Hindlimb muscle (tissue), 1 donor: Measurements from ENCODE around the gene BFAR. TPM values are rescaled to one million over a fixed set of nuclear protein-coding genes. Genes with fewer than 3 reads are reported as not detected.
"Not testable (repeated sequence)": the region's sequence is repeated elsewhere in the genome, so short reads cannot be mapped to it uniquely, and the experiment has no call there.

Source experiments
- DNase-seq: peaks from one replicate; pipeline ENCODE4 v3.0.0-alpha.2; 2013
- polyA plus RNA-seq: library from polyadenylated mRNA; unstranded; fragments of 120-200 nt; gene quantifications from one replicate; pipeline ENCODE4 v1.2.1, GENCODE V29; 2013; ENCODE audit not compliant: insufficient read length

The BFAR gene
- polyA plus RNA-seq, 1 donor = 47.1 TPM

DNA sequence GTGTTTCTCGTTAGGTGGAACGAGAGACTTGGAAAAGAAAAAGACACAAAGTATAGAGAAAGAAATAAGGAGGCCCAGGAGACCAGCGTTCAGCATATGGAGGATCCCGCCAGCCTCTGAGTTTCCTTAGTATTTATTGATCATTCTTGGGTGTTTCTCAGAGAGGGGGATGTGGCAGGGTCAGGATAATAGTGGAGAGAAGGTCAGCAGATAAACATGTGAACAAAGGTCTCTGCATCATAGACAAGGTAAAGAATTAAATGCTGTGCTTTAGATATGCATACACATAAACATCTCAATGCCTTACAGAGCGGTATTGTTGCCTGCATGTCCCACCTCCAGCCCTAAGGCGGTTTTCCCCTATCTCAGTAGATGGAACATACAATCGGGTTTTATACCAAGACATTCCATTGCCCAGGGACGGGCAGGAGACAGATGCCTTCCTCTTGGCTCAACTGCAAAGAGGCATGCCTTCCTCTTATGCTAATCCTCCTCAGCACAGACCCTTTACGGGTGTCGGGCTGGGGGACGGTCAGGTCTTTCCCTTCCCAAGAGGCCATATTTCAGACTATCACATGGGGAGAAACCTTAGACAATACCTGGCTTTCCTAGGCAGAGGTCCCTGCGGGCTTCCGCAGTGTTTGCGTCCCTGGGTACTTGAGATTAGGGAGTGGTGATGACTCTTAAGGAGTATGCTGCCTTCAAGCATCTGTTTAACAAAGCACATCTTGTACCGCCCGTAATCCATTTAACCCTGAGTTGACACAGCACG lies 3.6 kb downstream of the BFAR start:
- DNase-seq = not testable (repeated sequence)

DNA sequence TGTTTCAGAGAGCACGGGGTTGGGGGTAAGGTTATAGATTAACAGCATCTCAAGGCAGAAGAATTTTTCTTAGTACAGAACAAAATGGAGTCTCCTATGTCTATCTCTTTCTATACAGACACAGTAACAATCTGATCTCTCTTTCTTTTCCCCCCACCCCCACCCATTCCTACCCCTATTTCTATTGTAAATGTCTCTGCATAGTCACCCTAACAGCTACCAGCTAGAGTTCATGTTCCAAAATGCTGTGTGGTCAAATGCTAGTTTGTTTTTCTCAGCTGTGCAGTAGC lies 4.1 kb downstream of the BFAR start:
- DNase-seq = not testable (repeated sequence)

DNA sequence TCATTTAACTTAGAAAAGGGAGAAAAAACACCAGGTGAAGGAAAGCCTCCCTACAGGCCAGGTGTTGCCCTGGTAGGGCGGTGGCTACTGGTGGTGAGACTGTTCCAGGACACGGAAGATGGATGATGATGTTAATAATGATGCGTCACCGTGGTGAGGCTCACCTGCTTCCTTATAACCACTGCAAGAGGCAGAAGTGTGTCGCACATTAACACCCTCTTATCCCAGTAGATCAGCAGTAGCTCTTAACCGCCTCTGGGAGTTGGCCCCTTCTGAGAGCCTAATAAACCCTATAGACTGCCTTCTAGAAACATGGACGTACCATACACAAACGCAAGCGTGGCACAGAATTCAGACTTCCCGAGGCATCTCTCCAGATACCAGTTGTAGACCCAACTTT lies 7.8 kb downstream of the BFAR start:
- DNase-seq = no peak

DNA sequence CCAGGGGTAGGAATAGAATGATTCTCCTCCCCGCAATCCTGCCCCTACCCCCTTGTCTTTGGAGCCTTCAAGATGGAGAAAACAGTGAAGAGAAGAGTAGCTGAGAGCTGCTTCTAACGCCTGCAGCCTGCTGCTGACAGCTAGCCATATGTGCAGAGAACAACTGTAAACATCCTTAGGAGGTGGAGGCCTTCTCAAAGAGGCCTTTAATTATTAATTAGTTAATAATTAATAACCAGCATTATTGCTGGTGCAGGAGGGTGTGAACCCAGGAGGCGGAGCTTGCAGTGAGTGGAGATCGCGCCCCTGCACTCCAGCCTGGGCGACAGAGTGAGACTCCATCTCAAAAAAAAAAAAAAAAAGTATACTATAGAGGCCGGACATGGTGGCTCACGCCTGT lies 8.5 kb downstream of the BFAR start:
- DNase-seq = no peak

DNA sequence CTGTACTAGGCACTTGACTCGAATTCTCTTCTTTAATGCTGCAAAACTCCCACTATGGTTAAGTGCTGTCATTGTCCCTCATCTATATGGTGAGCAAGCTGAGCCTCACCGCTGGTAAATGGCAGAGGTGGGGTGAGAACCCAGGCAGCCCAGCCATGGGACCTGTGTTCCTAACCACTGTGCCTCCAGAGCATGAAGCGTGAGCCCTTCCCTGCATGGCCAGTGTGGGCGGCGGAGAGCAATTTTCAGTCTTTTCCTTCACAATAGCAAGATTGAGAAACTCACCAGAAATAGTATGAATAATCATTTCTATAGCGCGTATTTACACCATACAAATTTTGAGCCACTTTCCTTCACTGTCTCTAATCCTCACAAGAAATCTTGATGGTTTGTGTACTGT lies 9.2 kb downstream of the BFAR start:
- no peak for DNase-seq

DNA sequence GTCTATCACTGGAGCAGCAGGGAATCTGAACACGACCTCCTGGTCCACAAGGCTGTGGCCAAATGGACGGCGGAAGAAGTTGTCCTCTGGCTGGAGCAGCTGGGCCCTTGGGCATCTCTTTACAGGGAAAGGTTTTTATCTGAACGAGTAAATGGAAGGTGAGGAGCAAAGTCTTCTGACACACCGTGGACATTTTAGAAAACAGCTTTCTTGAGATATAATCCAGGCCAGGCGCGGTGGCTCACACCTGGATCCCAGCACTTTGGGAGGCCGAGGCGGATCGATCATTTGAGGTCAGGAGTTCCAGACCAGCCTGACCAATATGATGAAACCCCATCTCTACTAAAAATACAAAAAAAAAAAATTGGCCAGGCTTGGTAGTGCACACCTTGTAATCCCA lies 17.1 kb downstream of the BFAR start:
- DNase-seq = no peak

DNA sequence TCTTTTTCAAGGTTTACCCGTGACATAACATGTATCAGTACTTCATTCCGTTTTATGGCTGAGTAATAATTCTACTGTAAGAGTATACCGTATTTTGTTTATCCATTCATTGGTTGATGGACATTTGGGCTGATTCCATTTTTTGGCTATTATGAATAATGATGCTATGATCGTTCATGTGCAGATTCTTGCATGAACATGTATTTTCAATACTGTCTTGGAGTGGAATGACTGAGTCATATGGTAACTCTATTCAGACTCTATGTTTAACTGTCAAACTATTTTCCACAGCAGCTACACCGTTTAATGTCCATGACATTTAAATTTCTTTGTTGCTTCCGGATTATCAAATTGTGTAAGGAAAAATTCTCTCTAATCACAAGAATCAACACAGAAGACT lies 17.9 kb downstream of the BFAR start:
- DNase-seq = no peak

DNA sequence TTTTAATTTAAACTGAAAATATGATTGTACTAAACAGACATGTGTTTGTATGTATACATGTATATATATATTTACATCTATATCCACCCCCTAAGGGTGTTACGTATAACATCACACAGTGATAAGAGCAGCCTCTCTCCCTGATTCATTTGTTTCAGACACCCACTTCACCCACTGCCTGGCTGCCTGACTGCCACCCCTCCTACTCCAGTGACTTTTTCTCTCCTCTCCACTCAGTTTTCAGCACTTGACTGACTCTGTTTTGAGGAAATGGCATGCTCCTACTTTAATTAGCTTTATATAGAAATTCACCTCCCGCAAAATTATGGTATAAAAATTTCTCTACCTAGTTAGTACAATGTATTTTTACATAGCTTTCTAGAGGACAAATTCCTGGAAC lies 20.0 kb downstream of the BFAR start:
- no peak for DNase-seq

DNA sequence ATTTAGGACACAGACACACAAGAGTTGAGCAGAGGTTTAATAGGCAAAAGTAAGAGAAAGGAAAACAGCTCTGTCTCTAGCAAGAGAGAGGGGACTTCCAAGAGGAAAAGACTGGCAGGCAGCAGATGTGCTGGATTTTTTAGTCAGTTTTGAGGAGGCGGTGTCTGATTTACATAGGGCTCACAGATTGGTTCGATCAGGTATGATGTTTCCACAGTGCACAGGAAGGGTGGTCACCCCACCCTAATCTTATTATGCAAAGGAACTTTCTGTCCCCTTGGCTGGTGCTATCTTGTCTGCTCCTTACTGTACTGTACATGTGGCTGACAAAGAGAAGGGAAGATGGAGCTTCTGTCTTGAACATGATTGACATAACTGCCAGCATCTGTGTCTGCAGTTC lies 25.3 kb downstream of the BFAR start:
- DNase-seq = no peak

DNA sequence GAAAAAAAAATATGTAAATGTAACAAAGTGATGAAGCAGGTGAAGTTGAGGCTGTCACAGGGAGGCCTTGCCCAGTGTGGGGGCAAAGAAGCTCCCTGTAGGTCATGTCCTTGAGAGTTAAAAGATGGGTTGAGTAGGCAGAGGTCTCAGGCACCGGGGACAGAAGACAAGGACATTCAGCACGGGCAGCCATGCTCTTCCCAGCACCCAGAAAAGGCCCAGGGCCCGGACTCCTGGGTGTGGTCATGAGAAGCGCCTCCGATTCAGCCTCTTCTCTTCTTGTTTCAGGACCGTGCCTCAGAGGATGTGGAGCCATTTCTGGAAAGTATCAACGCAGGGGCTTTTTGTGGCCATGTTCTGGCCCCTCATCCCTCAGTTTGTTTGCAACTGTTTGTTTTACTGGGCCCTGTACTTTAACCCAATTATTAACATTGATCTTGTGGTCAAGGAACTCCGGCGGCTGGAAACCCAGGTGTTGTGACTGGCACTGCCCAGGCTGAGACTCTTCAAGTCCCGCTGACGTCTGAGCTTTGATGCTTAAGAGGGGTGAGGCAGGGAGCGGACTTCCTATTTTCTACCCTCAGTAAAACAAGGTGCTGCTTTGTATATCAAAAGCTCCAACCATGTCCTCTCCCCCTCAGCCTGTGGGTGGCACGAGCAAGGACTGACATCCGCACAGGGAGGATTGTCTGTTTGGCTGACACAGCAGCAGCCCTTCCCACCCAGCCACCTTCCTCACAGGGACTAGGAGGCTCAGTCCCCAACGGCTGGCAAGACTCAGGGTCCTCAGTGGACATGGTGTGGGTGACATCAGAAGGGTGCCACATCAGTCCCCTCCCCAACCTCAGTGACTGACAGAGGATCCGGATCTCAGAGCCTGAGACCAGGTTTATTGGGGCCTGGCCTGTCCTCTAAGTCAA lies 34.9 kb downstream of the BFAR start:
- no peak for DNase-seq

DNA sequence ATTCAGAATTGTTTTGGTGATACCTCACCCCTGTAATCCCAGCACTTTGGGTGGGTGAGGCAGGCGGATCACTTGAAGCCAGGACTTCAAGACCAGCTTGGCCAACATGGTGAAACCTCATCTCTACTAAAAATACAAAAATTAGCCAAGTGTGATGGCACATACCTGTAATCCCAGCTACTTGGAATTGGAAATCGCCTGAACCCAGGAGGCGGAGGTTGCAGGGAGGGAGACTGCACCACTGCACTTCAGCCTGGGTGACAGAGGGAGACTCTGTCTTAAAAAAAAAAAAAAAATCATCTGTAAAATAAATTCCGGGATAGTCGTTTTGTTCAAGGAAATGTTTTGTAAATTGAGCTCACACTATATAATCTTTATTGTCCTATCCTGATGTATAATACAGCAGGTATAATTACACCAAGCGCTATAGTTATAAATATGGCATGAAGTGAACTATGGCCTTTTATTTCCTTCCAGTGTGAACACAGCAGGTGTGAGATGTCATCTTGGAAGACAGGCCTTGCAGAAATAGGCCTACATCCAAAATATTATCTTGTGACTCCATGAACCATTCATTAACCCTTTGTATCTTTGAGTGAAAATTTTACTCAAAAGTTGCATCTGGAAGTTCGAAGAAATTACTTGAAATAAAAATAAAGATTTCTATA lies 35.9 kb downstream of the BFAR start:
- no peak for DNase-seq

DNA sequence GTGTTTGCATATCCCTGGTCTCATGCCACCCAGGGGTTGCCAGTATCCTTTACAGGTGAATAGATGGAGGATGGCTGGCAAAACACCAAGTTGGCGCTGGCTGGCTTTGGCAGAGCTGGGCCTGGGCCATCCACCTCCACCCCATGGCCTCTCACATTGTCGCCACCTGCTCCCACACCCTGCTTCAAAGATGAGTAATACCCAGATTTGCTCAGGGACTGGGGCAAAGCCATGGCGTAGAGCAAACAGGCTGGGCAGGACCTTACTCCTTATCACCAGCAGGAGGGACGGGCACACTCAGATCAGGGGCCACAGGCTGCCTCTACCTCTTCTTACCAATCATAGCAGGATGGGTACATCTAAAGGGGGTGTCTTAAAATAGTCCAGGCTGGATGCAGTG lies 37.0 kb downstream of the BFAR start:
- DNase-seq = no peak

DNA sequence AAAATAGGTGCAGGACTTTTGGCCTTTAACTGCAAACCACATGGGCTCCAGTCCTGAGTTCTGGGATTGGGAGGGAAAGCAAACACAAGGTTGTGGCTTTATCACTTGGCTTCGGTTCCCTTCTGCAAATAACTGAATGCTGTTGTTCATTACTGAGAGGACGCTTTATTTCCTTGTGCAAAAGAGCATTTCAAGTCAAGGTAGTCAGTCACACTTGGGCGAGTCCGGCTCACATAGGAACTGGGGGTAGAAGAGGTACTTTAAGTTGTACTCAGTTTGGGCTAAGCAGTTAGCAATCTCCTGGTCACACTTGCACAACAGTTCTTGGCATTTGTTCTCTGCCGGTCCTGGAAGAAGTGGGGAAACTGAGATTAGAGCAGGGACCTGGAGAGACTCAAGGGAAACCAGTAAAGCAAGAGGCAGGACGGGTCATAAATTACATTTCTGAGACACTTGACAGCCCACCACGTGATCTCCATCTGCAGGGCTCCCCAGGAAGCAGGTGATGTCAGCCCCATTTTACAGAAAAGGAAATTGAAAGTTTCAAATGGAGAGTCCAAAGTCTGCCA lies 39.7 kb downstream of the BFAR start:
- no peak for DNase-seq

DNA sequence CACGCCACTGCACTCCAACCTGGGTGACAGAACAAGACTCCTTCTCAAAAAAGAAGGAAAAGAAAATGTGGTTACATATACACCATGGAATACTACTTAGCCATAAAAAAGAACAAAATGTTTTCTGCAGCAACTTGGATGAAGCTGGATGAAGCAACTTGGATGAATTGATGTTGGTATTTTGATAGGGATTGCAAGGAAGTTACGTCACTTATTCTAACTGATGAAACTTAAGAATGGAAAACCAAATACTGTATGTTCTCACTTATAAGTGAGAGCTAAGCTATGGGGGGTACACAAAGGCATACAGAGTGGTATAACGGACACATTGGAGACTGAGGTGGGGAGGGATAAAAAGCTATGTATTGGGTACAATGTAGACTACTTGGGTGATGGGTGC lies 43.9 kb downstream of the BFAR start:
- DNase-seq = no peak

DNA sequence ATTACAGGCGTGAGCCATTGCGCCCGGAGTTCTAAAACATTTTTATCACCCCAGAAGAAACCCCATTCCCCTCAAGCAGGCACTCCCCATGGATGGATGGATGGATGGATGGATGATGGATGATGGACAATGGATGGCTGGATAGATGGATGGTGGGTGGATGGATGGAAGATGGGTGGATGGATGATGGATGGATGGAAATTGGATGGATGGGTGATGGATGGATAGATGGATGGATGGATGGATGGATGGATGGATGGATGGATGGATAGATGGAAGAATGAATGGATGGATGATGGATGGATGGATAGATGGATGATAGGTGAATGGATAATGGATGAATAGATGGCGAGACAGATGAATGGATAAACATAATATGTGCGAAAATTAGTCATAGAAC lies 44.9 kb downstream of the BFAR start:
- DNase-seq = no peak

DNA sequence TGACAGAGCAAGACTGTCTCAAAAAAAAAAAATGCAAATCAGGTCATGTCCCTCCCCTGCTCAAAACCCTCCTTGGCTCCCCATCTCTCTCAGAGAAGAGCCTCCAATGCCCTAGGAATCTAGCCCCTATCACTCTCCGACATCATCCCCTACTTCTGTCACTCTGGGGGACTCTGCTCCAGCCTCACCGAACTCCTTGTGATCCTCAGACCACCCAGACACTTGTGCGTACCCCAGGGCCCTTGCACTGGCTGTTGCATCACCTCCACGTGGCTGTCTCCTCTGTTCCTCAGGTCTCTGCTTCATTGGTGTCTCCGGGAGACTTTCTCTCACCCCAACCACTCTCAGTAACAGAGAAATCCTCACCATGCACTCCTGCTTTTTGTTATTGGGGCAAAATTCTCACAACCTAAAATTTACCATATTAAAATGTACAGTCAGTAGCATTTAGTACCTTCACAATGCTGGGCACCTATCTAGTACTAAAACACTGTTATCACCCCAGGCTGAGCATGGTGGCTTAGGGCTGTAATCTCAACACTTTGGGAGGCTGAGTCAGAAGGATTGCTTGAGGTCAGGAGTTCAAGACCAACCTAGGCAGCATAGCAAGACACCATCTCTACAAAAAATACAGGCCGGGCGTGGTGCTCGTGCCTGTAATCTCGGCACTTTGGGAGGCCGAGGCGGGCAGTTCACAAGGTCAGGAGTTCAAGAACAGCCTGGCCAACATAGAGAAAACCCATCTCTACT lies 46.2 kb downstream of the BFAR start:
- no peak for DNase-seq

DNA sequence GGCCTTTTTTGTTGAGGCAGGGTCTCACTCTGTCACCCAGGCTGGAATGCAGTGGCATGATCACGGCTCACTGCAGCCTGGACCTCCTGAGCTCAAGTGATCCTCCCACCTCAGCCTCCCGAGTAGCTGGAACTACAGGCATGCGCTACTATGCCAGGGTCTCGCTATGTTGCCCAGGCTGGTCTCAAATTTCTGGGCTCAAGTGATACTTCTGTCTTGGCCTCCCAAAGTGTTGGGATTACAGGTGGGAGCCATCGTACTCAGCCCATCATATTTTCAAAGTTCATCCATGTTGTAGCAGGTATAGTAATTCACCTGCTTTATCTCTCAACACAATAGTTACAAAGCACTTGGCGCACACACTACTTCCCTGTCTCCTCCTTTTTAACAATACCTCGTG lies 47.6 kb downstream of the BFAR start:
- DNase-seq = not testable (repeated sequence)

DNA sequence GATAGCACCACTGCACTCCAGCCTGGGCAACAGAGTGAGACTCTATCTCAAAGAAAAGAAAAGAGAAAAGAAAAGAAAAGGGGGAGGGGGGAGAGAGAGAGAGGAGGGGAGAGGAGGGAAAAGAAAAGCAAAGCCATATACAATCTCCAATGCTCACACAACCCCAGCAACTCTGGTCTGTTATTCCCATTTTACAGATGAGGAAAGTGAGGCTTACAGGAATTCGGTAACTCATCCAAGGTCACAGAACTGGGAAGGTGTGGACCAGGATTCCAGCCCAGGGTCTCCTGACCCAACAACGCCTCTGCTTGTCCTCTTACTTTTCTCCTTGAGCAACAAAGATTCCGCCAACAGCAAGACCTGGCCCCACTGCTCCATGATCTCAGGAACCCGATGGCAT lies 48.4 kb downstream of the BFAR start:
- DNase-seq = no peak

DNA sequence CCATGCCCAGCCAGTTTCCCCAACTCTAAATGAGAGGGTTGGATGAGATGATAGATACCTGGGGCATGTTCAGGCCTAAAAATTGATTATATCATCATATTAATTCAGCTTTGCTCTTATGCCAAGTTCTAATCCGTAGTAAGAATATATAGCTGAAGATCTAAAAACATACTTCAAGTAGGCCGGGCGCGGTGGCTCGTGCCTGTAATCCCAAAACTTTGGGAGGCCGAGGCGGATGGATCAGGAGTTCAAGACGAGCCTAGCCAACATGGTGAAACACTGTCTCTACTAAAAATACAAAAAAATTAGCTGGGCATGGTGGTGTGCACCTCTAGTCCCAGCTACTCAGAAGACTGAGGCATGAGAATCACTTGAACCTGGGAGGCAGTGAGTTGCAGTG lies 49.4 kb downstream of the BFAR start:
- DNase-seq = no peak

DNA sequence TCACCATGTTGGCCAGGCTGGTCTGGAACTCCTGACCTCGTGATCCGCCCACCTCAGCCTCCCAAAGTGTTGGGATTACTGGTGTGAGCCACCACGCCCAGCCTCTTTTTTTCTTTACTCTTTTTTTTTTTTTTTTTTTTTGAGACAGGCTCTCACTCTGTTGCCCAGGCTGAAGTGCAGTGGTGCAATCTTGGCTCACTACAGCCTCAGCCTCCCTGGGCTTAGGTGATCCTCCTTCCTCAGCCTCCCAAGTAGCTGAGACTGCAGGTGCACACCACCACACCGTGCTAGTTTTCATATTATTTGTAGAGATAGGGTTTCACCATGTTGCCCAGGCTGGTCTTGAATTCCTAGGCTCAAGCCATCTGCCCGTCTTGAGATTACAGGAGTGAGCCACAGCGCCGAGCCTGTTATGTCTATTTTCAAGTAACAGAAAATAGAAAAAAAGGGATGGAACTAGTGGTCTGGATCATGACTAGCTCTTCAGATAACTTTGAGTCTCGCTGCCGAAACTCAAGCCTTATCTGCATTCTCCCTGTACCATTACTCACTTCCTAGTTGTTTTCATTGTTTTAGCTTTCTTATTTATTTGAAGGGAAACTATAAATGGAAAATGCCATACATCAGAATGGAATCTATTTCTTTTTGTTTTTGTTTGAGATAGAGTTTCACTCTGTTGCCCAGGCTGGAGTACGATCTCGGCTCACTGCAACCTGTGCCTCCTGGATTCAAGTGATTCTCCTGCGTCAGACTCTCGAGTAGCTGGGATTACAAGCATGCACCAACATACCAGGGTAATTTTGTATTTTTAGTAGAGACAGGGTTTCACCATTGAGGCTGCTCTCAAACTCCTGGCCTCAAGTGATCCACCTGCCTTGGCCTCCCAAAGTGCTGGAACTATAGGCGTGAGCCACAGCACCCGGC lies 53.4 kb downstream of the BFAR start:
- not testable (repeated sequence) for DNase-seq

DNA sequence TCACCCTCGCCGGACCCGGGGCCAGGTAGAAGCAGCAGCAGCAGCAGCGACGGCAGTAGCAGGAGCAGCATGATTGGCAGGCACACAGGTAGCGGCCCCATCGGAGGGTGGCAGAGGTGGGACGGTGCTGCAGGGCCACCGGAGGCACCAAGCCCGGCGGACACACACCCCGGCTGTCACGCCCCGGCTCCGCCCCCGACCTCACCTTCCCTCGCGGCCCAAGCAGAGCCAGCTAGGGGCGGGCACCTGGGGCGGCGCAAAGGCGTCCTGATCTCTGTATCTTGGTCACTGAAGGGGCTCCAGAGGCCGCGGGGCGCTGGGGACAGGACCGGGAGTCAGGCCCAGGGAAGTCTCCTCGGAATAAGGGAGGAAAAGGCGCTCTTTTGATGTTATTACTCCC lies 61.4 kb downstream of the BFAR start, which contains the start of gene PLA2G10:
Gene PLA2G10 (minus strand): TSS at position 180 of the 400 bp plus-strand sequence. CDS start 79 bp downstream, at position 101.
- DNase-seq = not testable (repeated sequence)
